Islet precursor cell (in vitro differentiated cells): ENCODE results near the gene CDC42BPG.

Experiments
- DNase-seq: peaks from one replicate; pipeline ENCODE4 v3.0.0-alpha.2; 2018

CDC42BPG gene

DNA sequence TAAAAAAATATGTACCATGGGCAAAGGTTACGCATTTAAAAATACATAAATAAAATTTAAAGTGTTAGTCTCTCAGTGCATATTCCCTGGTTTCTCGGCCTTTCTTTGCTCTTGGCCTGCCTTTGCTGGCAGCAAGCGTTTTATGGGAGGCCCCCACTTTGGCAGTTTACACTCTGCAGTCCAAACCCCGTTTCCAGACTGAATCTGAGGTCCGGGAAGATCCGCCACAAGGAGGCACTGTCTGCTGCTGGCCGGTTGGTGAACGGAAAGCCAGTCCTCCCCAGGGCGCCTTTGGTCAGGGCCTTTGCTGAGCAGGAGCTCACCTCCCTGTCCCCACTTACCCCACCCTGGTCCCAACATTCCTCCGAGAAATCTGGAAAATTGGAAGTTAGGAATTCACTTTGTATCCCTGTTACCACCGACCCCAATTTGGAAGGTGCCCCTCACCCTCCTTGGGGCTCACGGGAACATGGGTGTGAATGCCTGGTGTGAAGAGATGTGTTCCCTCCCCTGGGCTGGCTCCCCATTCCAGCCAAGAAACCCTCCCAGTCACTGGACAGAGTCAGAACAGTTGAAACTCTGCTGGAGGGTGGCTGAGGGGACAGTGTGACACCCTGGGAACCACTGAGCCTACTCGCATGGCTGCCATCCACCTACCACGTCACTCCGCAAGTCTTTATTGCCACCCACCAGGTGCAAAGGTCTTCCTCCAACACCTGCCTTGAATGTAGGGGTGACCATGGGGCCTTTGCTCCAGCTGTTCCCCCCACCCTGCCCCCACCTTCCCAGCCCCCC is 56.7 kb downstream of the CDC42BPG start:
- DNase-seq: peak; percentile 75

DNA sequence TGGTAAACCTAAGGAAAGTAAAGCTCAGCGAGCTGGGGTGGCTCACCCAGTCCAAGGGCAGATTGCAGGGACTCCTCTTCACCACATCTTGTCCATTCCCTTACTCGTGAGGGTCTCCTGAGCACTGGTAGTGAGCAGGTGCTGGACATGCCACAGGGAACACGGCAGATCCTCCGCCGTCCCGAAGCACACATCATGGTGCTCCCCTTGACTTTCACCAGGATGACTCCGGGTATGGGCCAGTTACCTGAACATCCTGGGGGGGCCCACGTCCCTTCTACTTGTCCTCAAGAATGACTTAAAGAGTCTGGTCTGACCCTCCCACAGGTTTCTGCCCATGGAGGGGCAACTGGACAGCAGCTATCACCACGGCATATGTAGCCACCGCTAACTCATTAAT is 58.1 kb downstream of the CDC42BPG start:
- no peak for DNase-seq

DNA sequence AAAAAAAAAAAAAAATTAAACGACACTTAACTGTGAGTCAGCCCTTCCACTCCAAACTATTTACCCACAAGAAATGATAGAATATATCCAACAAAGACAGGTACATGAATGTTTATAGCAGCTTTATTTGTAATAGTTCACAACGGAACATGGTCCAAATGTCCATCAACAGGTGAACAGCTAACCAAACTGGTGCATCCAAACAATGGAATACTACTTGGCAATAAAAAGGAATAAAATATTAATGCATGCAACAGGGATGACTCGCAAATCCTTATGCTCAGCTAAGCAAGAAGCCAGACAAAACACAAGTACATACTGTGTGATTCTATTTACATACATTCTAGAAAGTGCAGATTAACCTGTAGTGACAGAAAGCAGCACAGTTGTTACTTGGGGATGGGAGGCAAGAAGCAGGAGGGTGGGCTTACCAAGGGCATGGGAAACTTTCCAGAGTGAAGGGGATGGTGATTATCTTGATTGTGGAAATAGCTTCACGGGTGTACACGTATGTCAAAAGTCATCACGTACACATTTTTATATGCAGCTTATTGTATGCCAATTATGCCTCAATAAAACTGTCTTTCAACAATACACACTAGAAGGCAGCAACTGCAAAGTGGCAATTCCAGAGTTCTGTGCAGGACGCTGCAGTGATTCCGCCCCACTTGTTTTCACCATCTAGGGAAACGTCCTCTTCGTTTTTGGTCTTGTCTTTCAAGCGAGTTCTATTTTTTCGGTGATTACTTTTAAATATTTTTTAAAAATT is 59.5 kb downstream of the CDC42BPG start:
- no peak for DNase-seq

DNA sequence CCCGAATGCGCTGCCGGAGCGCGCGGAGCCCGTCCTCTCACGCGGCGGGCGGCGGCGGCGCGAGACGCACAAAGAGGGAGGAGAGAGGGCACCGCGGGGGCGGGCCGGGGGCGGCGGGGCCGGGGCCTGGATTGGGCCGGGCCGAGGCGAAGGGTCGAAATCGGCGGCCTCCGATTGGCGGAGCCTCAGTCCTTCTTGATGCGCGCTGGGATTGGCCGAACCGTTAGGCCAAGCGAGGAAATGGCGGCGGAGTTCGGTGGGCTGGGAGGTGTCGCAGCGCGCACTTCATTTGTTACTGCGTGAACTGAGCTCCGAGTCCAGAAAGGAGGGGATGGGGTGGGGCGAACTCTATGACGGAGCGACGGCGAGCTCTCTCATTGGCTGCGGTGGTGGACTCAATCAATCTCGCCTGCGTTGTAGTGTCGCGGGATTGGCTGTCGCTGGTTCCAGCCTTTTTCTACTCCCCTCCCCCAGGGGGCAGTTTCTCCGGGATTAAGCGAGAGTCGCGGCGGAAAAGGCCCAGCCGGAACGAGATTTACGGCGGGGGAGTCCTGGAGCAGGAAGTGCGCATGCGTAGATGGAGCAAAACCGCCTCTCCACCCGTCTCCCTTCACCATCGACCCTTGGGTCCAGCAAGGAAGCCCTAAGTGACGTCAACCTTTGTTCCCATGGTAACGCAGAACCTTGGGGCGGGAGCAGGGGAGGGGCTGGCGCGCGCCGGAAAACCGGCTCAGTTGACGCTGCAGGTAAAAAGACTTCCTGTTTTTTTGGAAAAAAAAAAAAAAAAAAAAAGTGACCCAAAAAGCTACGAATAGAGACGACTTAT is 65.8 kb downstream of the CDC42BPG start, which contains the start of gene SF1:
TSS of gene SF1 (minus strand) at position 70 of the 826 bp plus-strand sequence. CDS start 150 bp downstream, outside the sequence.
- peak; percentile 100 for DNase-seq

DNA sequence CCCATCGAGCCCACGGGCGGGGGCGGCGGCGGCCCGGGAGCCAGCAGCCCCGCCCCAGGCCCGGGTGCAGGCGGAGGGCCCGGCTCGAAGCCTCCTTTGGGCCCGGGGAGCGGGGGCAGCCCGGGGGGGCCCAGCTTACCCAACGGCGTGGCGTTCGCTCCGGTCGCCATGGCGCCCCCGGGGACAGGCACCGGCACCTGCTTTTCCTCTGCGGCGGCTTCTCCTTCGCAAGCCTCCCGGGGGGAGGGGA is 66.3 kb downstream of the CDC42BPG start:
- DNase-seq: no peak

DNA sequence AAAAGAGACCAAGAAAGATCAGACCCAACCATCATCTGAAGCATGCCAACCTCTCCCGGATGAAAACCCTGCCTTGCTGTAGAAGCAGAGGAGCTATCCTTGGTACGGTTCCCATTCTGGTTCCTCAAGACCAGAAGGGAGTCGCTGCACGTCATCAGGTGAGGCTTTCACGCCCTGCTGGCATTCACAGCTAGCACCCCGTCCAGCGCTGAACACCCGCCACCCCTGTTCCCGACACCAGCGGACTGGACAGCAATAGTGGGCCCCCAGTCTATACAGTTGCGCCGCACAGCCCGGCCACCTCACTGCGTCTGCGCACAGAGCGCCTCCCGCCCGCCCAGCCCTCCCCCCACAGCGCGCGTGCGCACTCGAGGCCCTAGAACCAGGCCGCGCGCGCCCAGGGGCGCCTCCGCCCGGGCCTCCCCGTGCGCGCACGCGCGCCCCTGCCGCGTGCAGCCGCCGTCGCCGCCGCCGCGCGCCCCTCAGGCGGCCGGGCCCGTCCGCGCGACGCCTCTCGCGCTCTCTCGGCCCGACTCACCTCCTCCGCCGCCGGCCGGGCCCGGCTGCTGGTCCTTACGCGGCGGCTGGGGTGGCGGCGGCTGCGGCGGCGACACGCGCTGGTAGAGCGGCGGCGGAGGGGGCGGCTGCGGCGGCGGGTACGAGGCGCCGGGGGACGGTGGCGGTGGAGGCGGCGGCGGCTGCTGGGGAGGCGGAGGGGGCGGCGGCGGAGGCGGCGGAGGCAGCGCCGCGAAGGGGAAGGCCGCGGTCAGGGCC is 66.8 kb downstream of the CDC42BPG start:
- DNase-seq: peak; percentile 80

DNA sequence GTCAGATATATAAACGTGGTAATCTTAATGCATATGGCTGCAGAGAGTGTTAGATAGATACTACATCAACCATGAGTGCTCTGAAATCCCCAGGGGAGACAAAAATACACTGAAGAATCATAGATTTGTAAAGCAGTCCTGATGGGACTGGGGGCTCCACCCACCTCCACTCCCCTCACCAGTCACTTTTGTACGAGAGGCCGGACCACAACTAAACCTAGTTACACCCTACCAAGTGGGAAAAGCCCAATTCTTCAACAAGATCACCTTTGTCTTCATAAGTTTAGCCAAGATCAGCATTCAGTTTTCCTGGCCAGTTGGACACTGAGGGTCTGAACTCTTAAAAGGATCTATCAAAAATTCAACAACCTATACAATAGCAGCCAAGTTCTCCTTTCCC is 67.6 kb downstream of the CDC42BPG start:
- DNase-seq: no peak

DNA sequence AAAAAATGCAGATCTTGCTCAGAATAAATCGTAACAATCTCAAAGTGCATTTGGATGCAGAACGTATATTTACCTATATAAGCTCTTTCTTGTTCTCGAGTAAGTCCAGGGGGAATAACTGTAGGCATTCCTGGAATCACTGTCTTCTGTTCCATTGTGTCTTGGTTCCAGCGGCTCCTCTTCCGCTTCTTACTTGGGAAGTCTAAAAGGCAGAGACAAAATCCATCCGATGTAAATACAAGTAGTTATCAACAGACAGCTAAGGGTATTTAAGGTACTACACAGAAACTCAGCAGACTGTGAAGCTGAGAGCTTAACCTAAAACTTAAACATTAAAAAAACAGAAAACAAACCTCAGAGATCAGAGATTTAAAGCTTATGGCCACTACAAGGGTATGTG is 68.0 kb downstream of the CDC42BPG start:
- no peak for DNase-seq

DNA sequence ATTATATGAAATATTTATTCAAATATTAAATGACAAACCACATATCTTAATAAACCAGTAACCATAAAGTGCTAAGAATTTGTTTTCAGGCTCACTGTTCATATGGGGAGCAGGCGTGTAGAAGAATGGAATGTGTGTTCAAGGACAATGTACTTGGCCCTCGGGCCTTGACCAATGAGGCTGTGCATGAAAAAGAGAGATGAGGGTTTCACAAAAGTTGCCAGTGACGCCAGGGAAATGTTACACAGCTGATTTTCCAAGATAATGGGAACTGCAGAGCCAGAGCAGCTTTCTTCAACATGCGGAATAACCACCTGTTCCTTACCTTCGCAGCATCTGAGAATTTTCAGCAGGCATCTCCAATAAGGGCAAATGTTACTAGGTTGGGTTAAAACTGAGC is 70.3 kb downstream of the CDC42BPG start:
- DNase-seq: no peak
